Heart left ventricle (tissue), 13 donors: ENCODE results near the gene MAML3.

Source experiments
- CTCF ChIP-seq, 12 donors: fragments of 200-600 bp; sonication (generic) in 4 of 12; IDR thresholded peaks; one replicate each; pipeline versions ENCODE4 v1.5.0 to v1.8.0; 2018 to 2022; ENCODE audit warnings: antibody characterized with exemption in 12 of 12, mild to moderate bottlenecking in 5 of 12
- POLR2A ChIP-seq, 2 donors: fragments of 450-650 bp; IDR thresholded peaks; one replicate each; pipeline ENCODE4 v1.6.1; 2017; ENCODE audit warnings: antibody characterized with exemption in 2 of 2, mild to moderate bottlenecking in 2 of 2, moderate library complexity in 2 of 2
- donor health status: ischemic (EF 13 %, LVEDD 7.1; RV severe dilation, severe dysfunction).
- donor health status: DM: no; HTN: yes; CAD: no.
- donor health status: DM: no; HTN: no; CAD: no.
- donor health status: ischemic (EF 25% LVEDD 6.9; RV normal size, moderate dysfunction).
- donor health status: ischemic (EF 25% LVEDD 5.7; RV mildly dilated, moderate dysfunction).
- donor health status: ischemic (EF 35%, LVEDD 5.7; RV mildly dilated, moderate dysfunction).
- donor health status: nonischemic (EF 11% LVEDD 7.7; RV severe dilation, severe dysfunction).
- donor health status: DM: yes; HTN: yes; CAD: no.
- donor health status: PGD.
- donor health status: ischemic (EF 29% LVEDD 5.4; RV normal size, mild dysfunction).
- donor health status: nonischemic (EF 23%, LVEDD 6.1; RV moderate dilation, normal function).

DNA sequence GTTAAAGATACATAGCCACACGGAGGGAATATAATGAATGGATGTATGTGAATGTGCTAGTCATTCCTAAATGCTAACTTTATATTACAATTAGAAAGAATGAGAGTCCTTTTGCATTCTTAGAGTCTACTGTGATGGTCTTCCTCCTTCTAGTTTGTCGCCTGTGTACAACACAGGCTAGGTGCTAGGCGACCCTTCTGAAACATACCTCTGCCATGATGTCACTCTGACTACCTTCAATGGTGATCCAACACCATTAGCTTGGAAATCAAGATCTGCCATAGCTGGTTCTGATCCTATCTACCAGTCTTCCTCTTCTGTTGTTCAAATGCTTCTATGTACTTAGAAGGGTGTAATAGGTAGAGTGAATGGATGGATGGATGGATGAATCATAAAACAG lies 337.1 kb downstream of the MAML3 start:
- no peak for TF ChIP-seq CTCF (IDR thresholded peaks at IDR 0.05)
- TF ChIP-seq POLR2A (IDR thresholded peaks at IDR 0.05), result no peak
